MM.1S (cell line): ENCODE results near the gene CXXC5.

Source experiments
- DNase-seq: peaks from one replicate; pipeline ENCODE4 v3.0.0-alpha.2; 2015
- H2AFZ ChIP-seq: fragments of 300-600 bp; sonication (generic); 2 replicates; pipeline ENCODE4 v1.6.0; 2016; ENCODE audit warnings: antibody characterized with exemption, low read length
- H3F3A ChIP-seq: fragments of 300-600 bp; sonication (generic); 2 replicates; pipeline ENCODE4 v1.6.1; 2016; ENCODE audit warnings: mild to moderate bottlenecking, antibody characterized with exemption, low read length, moderate library complexity, mixed read lengths; ENCODE audit not compliant: insufficient read depth
- H3K27ac ChIP-seq: fragments of 300-600 bp; sonication (generic); 2 replicates; pipeline ENCODE4 v1.5.1; 2016; ENCODE audit warnings: mild to moderate bottlenecking, low read length
- H3K27me3 ChIP-seq: fragments of 300-600 bp; sonication (generic); replicated peaks from 2 replicates; pipeline ENCODE4 v1.6.0; 2016; ENCODE audit warnings: low read length; ENCODE audit not compliant: insufficient read depth
- H3K36me3 ChIP-seq: fragments of 300-600 bp; sonication (generic); replicated peaks from 2 replicates; pipeline ENCODE4 v1.6.1; 2016; ENCODE audit warnings: mild to moderate bottlenecking, low read length, mixed read lengths; ENCODE audit not compliant: insufficient read depth
- H3K4me1 ChIP-seq: fragments of 300-600 bp; sonication (generic); 2 replicates; pipeline ENCODE4 v1.6.1; 2016; ENCODE audit warnings: low read length, mixed read lengths
- H3K4me2 ChIP-seq: fragments of 300-600 bp; sonication (generic); 2 replicates; pipeline ENCODE4 v1.6.0; 2016; ENCODE audit warnings: low read depth, low read length
- H3K4me3 ChIP-seq: fragments of 300-600 bp; sonication (generic); 2 replicates; pipeline ENCODE4 v1.5.1; 2016; ENCODE audit warnings: low read length, mixed read lengths
- H3K79me2 ChIP-seq: fragments of 300-600 bp; sonication (generic); 2 replicates; pipeline ENCODE4 v1.6.1; 2016; ENCODE audit warnings: mixed run types, low read length, mixed read lengths
- H3K9ac ChIP-seq: fragments of 300-600 bp; sonication (generic); 2 replicates; pipeline ENCODE4 v1.6.1; 2016; ENCODE audit warnings: low read length, mixed read lengths
- H3K9me2 ChIP-seq: fragments of 300-600 bp; sonication (generic); replicated peaks from 2 replicates; pipeline ENCODE4 v1.6.1; 2016; ENCODE audit warnings: mild to moderate bottlenecking, low read length, mixed read lengths; ENCODE audit not compliant: insufficient read depth
- H3K9me3 ChIP-seq: fragments of 300-600 bp; sonication (generic); replicated peaks from 2 replicates; pipeline ENCODE4 v1.6.1; 2016; ENCODE audit warnings: mild to moderate bottlenecking, low read length, mixed read lengths; ENCODE audit not compliant: insufficient read depth
- H4K20me1 ChIP-seq: fragments of 300-600 bp; sonication (generic); 2 replicates; pipeline ENCODE4 v1.6.1; 2016; ENCODE audit warnings: mild to moderate bottlenecking, low read length, moderate library complexity, mixed read lengths; ENCODE audit not compliant: insufficient read depth
- EZH2 ChIP-seq: fragments of 300-600 bp; sonication (generic); optimal IDR thresholded peaks from 2 replicates; pipeline ENCODE3; 2017; ENCODE audit warnings: low read depth, mild to moderate bottlenecking, antibody characterized with exemption, low read length, mixed read lengths
- EZH2phosphoT487 ChIP-seq: fragments of 300-600 bp; sonication (generic); IDR thresholded peaks from 2 replicates; pipeline ENCODE4 v1.6.1; 2018; ENCODE audit warnings: antibody characterized with exemption, low read length
- TF ChIP-seq, protein P1 (sequence below): fragments of 300-600 bp; sonication (generic); IDR thresholded peaks from 2 replicates; pipeline ENCODE4 v1.5.1; 2016; ENCODE audit warnings: antibody characterized with exemption, low read length, mixed read lengths

The CXXC5 gene

DNA sequence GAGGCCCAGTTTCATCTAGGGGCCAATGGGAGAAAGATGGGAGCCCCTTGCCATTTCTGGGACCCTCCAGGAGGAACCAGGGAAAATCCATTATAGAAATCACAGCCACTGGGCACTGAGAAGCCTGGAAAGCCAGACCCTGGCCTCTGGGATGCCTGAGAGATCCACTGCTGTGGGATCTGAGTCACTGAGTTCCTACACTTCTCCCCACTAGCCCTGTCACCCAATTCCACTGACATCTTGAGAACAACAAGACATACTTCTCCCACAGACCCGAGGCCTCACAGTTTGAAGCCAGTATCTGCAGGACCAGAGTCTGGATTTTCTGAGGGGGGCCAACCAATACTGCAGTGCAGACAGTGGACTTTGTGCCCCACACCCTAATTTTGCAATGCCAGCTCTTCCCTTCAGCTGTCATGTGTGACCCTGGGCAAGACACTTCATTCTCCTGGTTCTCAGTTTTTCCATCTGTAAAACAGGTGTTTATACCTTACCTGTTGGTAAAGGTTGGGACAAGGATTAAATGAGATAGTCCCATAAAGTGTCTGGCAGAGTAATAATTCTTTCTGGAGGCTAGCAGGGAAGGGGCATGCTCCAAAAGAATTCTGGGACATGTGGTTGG is 46.5 kb downstream of the CXXC5 start:
- TF ChIP-seq, protein P1, sequence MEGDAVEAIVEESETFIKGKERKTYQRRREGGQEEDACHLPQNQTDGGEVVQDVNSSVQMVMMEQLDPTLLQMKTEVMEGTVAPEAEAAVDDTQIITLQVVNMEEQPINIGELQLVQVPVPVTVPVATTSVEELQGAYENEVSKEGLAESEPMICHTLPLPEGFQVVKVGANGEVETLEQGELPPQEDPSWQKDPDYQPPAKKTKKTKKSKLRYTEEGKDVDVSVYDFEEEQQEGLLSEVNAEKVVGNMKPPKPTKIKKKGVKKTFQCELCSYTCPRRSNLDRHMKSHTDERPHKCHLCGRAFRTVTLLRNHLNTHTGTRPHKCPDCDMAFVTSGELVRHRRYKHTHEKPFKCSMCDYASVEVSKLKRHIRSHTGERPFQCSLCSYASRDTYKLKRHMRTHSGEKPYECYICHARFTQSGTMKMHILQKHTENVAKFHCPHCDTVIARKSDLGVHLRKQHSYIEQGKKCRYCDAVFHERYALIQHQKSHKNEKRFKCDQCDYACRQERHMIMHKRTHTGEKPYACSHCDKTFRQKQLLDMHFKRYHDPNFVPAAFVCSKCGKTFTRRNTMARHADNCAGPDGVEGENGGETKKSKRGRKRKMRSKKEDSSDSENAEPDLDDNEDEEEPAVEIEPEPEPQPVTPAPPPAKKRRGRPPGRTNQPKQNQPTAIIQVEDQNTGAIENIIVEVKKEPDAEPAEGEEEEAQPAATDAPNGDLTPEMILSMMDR: no peak
- TF ChIP-seq EZH2phosphoT487: no peak
- TF ChIP-seq EZH2: no peak
- no peaks in the 10 kb centered on the region for H3F3A ChIP-seq
- no peak overlapping the region for H3K9ac ChIP-seq
- H3K9me3 ChIP-seq: no peaks in the 10 kb centered on the region
- H3K27ac ChIP-seq: no peak overlapping the region
- DNase-seq: no peak
- H3K9me2 ChIP-seq: no peaks in the 10 kb centered on the region
- no peaks in the 10 kb centered on the region for H3K36me3 ChIP-seq
- no peaks in the 10 kb centered on the region for H3K79me2 ChIP-seq
- no peak overlapping the region for H3K4me3 ChIP-seq
- H3K4me1 ChIP-seq: no peaks in the 10 kb centered on the region
- H3K27me3 ChIP-seq: peaks cover 12% of the 10 kb centered on the region
- no peak overlapping the region for H3K4me2 ChIP-seq
- no peaks in the 10 kb centered on the region for H4K20me1 ChIP-seq
- H2AFZ ChIP-seq: no peak overlapping the region

DNA sequence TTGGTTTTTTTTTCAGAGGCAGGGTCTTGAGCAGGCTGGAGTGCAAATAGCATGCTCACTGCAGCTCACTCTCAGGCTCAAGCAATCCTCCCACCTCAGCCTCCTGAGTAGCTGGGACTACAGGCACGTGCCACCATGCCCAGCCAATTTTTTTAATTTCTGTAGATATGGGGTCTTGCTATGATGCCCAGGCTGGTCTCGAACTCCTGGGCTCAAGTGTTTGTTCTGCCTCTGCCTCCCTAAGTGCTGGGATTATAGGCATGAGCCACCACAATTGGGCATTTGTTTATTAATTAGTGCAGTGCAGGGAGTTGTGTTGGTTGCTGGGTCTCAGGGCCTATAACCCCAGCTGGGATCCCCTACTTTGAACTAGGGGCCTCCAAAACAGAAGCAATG is 47.0 kb downstream of the CXXC5 start:
- no peak for TF ChIP-seq EZH2phosphoT487
- TF ChIP-seq, protein P1: no peak
- TF ChIP-seq EZH2: no peak
- Histone ChIP-seq H3K36me3 (no peaks in the 10 kb centered on the region), H3K79me2 (no peaks in the 10 kb centered on the region), H3K27me3 (peaks cover 12% of the 10 kb centered on the region), H3K9me3 (no peaks in the 10 kb centered on the region), H3K27ac (no peak overlapping the region), H4K20me1 (no peaks in the 10 kb centered on the region), H2AFZ (no peak overlapping the region), H3K4me2 (no peak overlapping the region), H3K4me3 (no peak overlapping the region), H3K9me2 (no peaks in the 10 kb centered on the region), H3K4me1 (no peaks in the 10 kb centered on the region), H3F3A (no peaks in the 10 kb centered on the region), H3K9ac (no peak overlapping the region)
- DNase-seq: no peak

DNA sequence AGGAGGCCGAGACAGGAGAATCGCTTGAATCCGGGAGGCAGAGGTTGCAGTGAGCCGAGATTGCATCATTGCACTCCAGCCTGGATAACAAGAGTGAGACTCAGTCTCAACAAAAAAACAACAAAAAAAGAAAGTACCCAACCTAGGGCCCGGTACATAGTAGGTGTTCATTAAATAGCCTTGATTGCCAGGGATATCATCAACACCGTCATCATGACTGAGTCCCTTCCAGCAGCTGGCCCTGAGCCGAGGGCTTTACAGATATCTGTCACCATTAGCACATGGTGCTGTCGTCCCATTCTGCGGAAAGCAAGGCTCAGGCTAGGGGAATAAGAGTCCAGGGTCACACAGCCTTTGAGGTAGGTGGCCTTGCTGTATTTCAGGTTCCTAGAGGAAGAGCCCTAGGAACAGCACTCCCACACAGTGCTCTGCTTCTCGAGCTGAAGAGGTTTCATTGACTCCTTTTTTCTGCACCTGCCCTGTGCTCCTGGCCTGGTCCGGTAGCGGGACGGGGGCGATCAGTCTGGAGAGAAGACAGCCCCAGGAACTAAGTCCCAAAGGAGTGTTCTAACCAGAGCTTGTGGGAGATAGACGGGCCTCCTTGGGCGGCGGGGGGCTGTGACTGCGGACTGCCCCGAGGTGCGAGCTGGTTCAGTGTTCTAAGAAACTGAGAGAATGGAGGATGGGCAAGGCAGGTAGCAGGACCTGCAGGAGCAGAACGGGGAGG is 48.2 kb downstream of the CXXC5 start:
- Histone ChIP-seq H3K4me2 (no peak overlapping the region), H3F3A (no peaks in the 10 kb centered on the region), H3K27ac (no peak overlapping the region), H3K27me3 (peaks cover 12% of the 10 kb centered on the region), H3K9me2 (no peaks in the 10 kb centered on the region), H4K20me1 (no peaks in the 10 kb centered on the region), H3K9me3 (no peaks in the 10 kb centered on the region), H3K4me1 (no peaks in the 10 kb centered on the region), H3K36me3 (no peaks in the 10 kb centered on the region), H2AFZ (no peak overlapping the region), H3K9ac (no peak overlapping the region), H3K4me3 (no peak overlapping the region), H3K79me2 (no peaks in the 10 kb centered on the region)
- TF ChIP-seq, protein P1: no peak
- no peak for TF ChIP-seq EZH2
- no peak for TF ChIP-seq EZH2phosphoT487
- DNase-seq: no peak
